HepG2 (cell line): ENCODE measurements around the gene ACSS1. TPM values are rescaled to one million over a fixed set of nuclear protein-coding genes. Genes with fewer than 3 reads are reported as not detected.

Experiments
- ATAC-seq: fragments of 200-7000 bp; cut with Tn5 transposase; 3 replicates; pipeline ENCODE4 v1.9.1; 2020; ENCODE audit warnings: mild to moderate bottlenecking, moderate library complexity
- BruUV-seq: library from RNA; stranded (reverse); fragments of 400-500 nt; replicated peaks from 2 replicates; lab custom pipeline; 2021; lab: Mats Ljungman, UMichigan
- CTCF ChIA-PET: fragments of 300-600 bp; formaldehyde crosslinking; extraction: SDS; loops from one replicate; lab custom pipeline; 2021; ENCODE audit warnings: low total read pairs, inconsistent platforms, low intra/inter-chr PET ratio; lab: Yijun Ruan, JAX
- POLR2A ChIA-PET: fragments of 350-600 bp; sonication (Branson Sonifier 250); formaldehyde crosslinking; loops from one replicate; lab custom pipeline; 2020; ENCODE audit warnings: antibody characterized with exemption, inconsistent platforms; lab: Yijun Ruan, JAX
- DNase-seq: peaks from one replicate; pipeline ENCODE4 v3.0.0-alpha.2; 2015; ENCODE audit warnings: low spot score
- FAIRE-seq: peaks from 3 replicates; lab custom pipeline; 2011; peaks lifted over from hg19 to GRCh38; lab: Jason Lieb, UNC
- H2AFZ ChIP-seq: one replicate; pipeline ENCODE4 v1.6.1; 2011; ENCODE audit warnings: low read length, inconsistent platforms
- H3K27ac ChIP-seq: fragments of 300-600 bp; 3 replicates; pipeline ENCODE4 v1.8.0; 2011; ENCODE audit warnings: mixed run types, mild to moderate bottlenecking, mixed read lengths, low read length, inconsistent platforms; ENCODE audit not compliant: insufficient read depth; ENCODE audit errors: extremely low read length
- H3K27me3 ChIP-seq, 2 experiments: fragments of 200-600 bp in 1 of 2; 2 replicates in 1 of 2; 3 replicates in 1 of 2; pipeline versions ENCODE4 v1.6.0 to v1.8.0; 2011; ENCODE audit warnings: low read length in 2 of 2, mild to moderate bottlenecking in 2 of 2, moderate library complexity in 2 of 2, inconsistent platforms in 1 of 2; ENCODE audit not compliant: insufficient read depth in 2 of 2, control insufficient read depth in 1 of 2
- H3K36me3 ChIP-seq, 2 experiments: fragments of 200-600 bp in 1 of 2; replicated peaks in 1 of 2; 2 replicates in 1 of 2; 3 replicates in 1 of 2; pipeline versions ENCODE4 v1.5.1 to v1.8.0; 2011; ENCODE audit warnings: low read length in 2 of 2, inconsistent platforms in 1 of 2; ENCODE audit not compliant: insufficient read depth in 2 of 2, control insufficient read depth in 1 of 2
- H3K4me1 ChIP-seq: 2 replicates; pipeline ENCODE4 v1.5.1; 2012; ENCODE audit warnings: low read length, inconsistent platforms; ENCODE audit not compliant: insufficient read depth
- H3K4me2 ChIP-seq: 2 replicates; pipeline ENCODE4 v1.6.0; 2011; ENCODE audit warnings: low read depth, low read length, inconsistent platforms
- H3K4me3 ChIP-seq, 3 experiments: fragments of 200-600 bp in 1 of 3; sonication (generic), shearing (Covaris generic) in 1 of 3; replicated peaks in 1 of 3; 2 replicates each; pipeline ENCODE4 v1.5.1; 2011 to 2016; ENCODE audit warnings: low read length in 3 of 3, inconsistent platforms in 2 of 3, low read depth in 2 of 3, mild to moderate bottlenecking in 2 of 3, control low read depth in 1 of 3, mixed read lengths in 1 of 3; ENCODE audit not compliant: insufficient read depth in 1 of 3
- H3K79me2 ChIP-seq: one replicate; pipeline ENCODE4 v1.6.1; 2011; ENCODE audit warnings: low read length, inconsistent platforms; ENCODE audit not compliant: insufficient read depth
- H3K9ac ChIP-seq: 2 replicates; pipeline ENCODE4 v1.6.0; 2011; ENCODE audit warnings: mild to moderate bottlenecking, low read depth, low read length, inconsistent platforms; ENCODE audit not compliant: insufficient read depth
- H3K9me3 ChIP-seq: 2 replicates; pipeline ENCODE4 v1.5.1; 2012; ENCODE audit warnings: mild to moderate bottlenecking, low read length
- H4K20me1 ChIP-seq: 2 replicates; pipeline ENCODE4 v1.6.0; 2011; ENCODE audit warnings: inconsistent platforms, mild to moderate bottlenecking, low read length, moderate library complexity; ENCODE audit not compliant: insufficient read depth
- ATF7-NPFF ChIP-seq: sonication (generic); formaldehyde crosslinking; IDR thresholded peaks from 2 replicates; pipeline ENCODE4 v1.8.1; 2023; ENCODE audit warnings: mild to moderate bottlenecking, low read depth, missing genetic modification reagents, moderate library complexity
- FLYWCH1 ChIP-seq: sonication (generic); formaldehyde crosslinking; IDR thresholded peaks from 2 replicates; pipeline ENCODE4 v1.8.1; 2023; ENCODE audit warnings: mild to moderate bottlenecking, missing genetic modification reagents
- KLF12 ChIP-seq: sonication (generic); formaldehyde crosslinking; IDR thresholded peaks from 2 replicates; pipeline ENCODE4 v1.4.0; 2020; ENCODE audit warnings: missing genetic modification reagents, borderline replicate concordance
- MBNL3 ChIP-seq: fragments of 250-450 bp; sonication (Bioruptor Pico); conservative IDR thresholded peaks from 2 replicates; pipeline ENCODE4 v1.8.0; 2022; ENCODE audit warnings: mild to moderate bottlenecking, inconsistent platforms
- SOX5 ChIP-seq: IDR thresholded peaks from 2 replicates; pipeline ENCODE4 v1.6.1; 2016; ENCODE audit warnings: borderline replicate concordance
- SSRP1 ChIP-seq: IDR thresholded peaks from 2 replicates; pipeline ENCODE4 v1.6.1; 2016; ENCODE audit warnings: control low read depth
- ZBTB2 ChIP-seq: sonication (generic); formaldehyde crosslinking; IDR thresholded peaks from 2 replicates; pipeline ENCODE4 v1.8.0; 2022; ENCODE audit warnings: low read depth, missing genetic modification reagents
- ZNF234 ChIP-seq: sonication (generic); formaldehyde crosslinking; conservative IDR thresholded peaks from 2 replicates; pipeline ENCODE4 v1.5.1; 2020; ENCODE audit warnings: mild to moderate bottlenecking, missing genetic modification reagents
- ZNF260 ChIP-seq: sonication (generic); formaldehyde crosslinking; IDR thresholded peaks from 2 replicates; pipeline ENCODE4 v1.4.0; 2020; ENCODE audit warnings: missing genetic modification reagents, low read depth, mild to moderate bottlenecking, borderline replicate concordance
- ZNF335 ChIP-seq: sonication (generic); formaldehyde crosslinking; IDR thresholded peaks from 2 replicates; pipeline ENCODE4 v1.4.0; 2020; ENCODE audit warnings: missing genetic modification reagents
- WGBS: methylation state at CpG from one replicate; pipeline ENCODE4 v1.1.6; 2017; ENCODE audit warnings: low lambda C conversion rate; 5-methylcytosine and 5-hydroxymethylcytosine counted together
- in situ Hi-C: cut with HindIII; loops from 2 replicates; pipeline ENCODE4 v1.10.0; 2017; ENCODE audit warnings: low pct_unique_long_range_greater_than_20kb; ENCODE audit not compliant: extremely low pct_ligation_motif_present
- intact Hi-C: fragments of 100-400 bp; cut with micrococcal nuclease; formaldehyde crosslinking; loops from one replicate; pipeline ENCODE4 v1.10.0; 2022; ENCODE audit not compliant: unreplicated experiment
- polyA plus RNA-seq, 8 experiments: library from polyadenylated mRNA; depleted of rRNA in 3 of 8; stranded (reverse) in 7 of 8; unstranded in 1 of 8; fragments of >200 nt; fragmentation: Illumina TruSeq in 4 of 8; extraction: Trizol in 4 of 8; gene quantifications; 2 replicates each; pipeline versions ENCODE4 v1.2.1 to v1.2.3, GENCODE V29; 2011 to 2016; ENCODE audit warnings: low read depth in 4 of 8, missing spikeins in 1 of 8, mixed read lengths in 1 of 8; ENCODE audit not compliant: insufficient read depth in 1 of 8
- total RNA-seq, 5 experiments: library from RNA; depleted of rRNA; stranded (reverse); fragments of >200 nt; fragmentation: Illumina TruSeq; extraction: Trizol; gene quantifications; 2 replicates each; pipeline ENCODE4 v1.2.3, GENCODE V29; 2016; ENCODE audit warnings: low read depth in 1 of 5
- TF ChIP-seq, protein P1 (sequence below): sonication (generic); formaldehyde crosslinking; IDR thresholded peaks from 2 replicates; pipeline ENCODE4 v1.4.0; 2020; ENCODE audit warnings: mild to moderate bottlenecking, missing genetic modification reagents

ACSS1 gene
- total and polyA plus RNA-seq, 2 of the 13 experiments (the other 11 are each of a cell fraction or from before 2014, with no cell fraction given): 15.2 to 41.6 TPM

DNA sequence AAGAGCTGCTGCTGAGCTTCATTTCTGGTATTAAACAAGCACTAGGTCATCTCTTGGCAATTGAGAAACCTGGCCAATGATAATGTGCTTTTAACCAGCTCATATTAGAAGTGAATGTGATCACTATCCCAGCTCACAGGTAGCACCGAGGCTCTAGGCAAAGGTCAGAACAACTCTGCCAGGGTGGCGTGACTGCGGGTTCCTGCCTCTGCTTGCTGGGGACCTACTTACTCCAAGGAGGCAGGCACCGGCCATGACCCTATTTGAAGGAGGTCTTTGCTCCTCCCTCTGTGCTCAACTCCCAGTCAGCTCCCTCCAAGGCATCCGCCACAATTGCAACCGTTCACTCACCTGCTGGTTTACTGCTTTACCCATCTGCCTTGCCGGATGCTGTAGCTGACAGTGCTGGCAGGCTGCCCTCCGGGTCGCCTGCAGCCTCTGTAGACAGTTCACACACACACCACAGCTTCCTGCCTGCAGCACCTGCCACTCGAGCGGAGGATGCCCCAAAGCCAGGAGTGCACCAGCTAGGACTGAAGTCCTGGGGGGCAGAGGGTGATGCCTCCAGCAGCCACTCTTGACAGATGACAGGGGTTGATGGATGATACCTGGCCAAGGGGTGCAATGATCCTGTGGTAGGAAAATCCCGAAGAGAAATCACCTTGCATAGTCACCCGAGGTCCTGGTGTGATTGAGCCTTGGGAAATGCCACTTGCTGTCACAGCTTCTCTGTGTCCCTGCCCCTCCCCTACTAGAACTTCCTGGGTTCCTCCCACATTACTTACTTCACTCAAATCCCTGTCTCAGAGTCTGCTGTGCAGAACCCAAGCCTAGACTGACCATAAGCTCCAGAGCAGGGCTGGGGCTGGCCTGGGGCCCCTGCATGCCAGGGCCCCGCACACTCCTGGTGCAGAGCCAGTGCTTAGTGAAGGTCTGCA, 32.8 kb upstream of the ACSS1 start:
- WGBS: 15% methylated on average over 14 of the region's 14 CpGs
- FAIRE-seq (no peak), DNase-seq (no peak), ATAC-seq (peak; percentile 32)
- Histone ChIP-seq H3K36me3 (no peaks in the 10 kb centered on the region), H2AFZ (no peak overlapping the region), H3K79me2 (no peaks in the 10 kb centered on the region), H3K9me3 (no peaks in the 10 kb centered on the region), H3K27me3 (peaks cover 5 to 48% of the 10 kb centered on the region in 2 experiments; a peak in 3 of 5 replicates), H3K9ac (no peak overlapping the region), H3K4me3 (no peak overlapping the region), H4K20me1 (no peaks in the 10 kb centered on the region), H3K27ac (no peak overlapping the region), H3K4me2 (no peak overlapping the region), H3K4me1 (no peaks in the 10 kb centered on the region)
- in situ Hi-C loops: no loop called here
- no TSS peak for BruUV-seq
- ChIA-PET POLR2A (no interaction called here), CTCF (no interaction called here)
- TF ChIP-seq ZNF234 (CRISPR knock-in tag): no peak
- no peak for TF ChIP-seq KLF12 (CRISPR knock-in tag)
- TF ChIP-seq ZBTB2 (CRISPR knock-in tag): no peak
- TF ChIP-seq SSRP1 (CRISPR knock-in tag): no peak
- TF ChIP-seq ZNF260: no peak
- no peak for TF ChIP-seq SOX5 (CRISPR knock-in tag)
- TF ChIP-seq ZNF335 (CRISPR knock-in tag): no peak
- TF ChIP-seq, protein P1, sequence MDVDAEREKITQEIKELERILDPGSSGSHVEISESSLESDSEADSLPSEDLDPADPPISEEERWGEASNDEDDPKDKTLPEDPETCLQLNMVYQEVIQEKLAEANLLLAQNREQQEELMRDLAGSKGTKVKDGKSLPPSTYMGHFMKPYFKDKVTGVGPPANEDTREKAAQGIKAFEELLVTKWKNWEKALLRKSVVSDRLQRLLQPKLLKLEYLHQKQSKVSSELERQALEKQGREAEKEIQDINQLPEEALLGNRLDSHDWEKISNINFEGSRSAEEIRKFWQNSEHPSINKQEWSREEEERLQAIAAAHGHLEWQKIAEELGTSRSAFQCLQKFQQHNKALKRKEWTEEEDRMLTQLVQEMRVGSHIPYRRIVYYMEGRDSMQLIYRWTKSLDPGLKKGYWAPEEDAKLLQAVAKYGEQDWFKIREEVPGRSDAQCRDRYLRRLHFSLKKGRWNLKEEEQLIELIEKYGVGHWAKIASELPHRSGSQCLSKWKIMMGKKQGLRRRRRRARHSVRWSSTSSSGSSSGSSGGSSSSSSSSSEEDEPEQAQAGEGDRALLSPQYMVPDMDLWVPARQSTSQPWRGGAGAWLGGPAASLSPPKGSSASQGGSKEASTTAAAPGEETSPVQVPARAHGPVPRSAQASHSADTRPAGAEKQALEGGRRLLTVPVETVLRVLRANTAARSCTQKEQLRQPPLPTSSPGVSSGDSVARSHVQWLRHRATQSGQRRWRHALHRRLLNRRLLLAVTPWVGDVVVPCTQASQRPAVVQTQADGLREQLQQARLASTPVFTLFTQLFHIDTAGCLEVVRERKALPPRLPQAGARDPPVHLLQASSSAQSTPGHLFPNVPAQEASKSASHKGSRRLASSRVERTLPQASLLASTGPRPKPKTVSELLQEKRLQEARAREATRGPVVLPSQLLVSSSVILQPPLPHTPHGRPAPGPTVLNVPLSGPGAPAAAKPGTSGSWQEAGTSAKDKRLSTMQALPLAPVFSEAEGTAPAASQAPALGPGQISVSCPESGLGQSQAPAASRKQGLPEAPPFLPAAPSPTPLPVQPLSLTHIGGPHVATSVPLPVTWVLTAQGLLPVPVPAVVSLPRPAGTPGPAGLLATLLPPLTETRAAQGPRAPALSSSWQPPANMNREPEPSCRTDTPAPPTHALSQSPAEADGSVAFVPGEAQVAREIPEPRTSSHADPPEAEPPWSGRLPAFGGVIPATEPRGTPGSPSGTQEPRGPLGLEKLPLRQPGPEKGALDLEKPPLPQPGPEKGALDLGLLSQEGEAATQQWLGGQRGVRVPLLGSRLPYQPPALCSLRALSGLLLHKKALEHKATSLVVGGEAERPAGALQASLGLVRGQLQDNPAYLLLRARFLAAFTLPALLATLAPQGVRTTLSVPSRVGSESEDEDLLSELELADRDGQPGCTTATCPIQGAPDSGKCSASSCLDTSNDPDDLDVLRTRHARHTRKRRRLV: no peak
- TF ChIP-seq FLYWCH1 (CRISPR knock-in tag): no peak
- TF ChIP-seq MBNL3 (CRISPR knock-in tag): no peak
- no peak for TF ChIP-seq ATF7-NPFF
- intact Hi-C loops: no loop called here
